Activated gamma-delta T cell treated with anti-CD3 and anti-CD28 coated beads, Interleukin-2, amount 50 U/mL, for 16 hours (primary cell): ENCODE data around the gene TKFC.

Experiments
- DNase-seq: peaks from one replicate; pipeline ENCODE4 v3.0.0-alpha.2; 2020; ENCODE audit warnings: low read depth

Gene TKFC, protein sequence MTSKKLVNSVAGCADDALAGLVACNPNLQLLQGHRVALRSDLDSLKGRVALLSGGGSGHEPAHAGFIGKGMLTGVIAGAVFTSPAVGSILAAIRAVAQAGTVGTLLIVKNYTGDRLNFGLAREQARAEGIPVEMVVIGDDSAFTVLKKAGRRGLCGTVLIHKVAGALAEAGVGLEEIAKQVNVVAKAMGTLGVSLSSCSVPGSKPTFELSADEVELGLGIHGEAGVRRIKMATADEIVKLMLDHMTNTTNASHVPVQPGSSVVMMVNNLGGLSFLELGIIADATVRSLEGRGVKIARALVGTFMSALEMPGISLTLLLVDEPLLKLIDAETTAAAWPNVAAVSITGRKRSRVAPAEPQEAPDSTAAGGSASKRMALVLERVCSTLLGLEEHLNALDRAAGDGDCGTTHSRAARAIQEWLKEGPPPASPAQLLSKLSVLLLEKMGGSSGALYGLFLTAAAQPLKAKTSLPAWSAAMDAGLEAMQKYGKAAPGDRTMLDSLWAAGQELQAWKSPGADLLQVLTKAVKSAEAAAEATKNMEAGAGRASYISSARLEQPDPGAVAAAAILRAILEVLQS

DNA sequence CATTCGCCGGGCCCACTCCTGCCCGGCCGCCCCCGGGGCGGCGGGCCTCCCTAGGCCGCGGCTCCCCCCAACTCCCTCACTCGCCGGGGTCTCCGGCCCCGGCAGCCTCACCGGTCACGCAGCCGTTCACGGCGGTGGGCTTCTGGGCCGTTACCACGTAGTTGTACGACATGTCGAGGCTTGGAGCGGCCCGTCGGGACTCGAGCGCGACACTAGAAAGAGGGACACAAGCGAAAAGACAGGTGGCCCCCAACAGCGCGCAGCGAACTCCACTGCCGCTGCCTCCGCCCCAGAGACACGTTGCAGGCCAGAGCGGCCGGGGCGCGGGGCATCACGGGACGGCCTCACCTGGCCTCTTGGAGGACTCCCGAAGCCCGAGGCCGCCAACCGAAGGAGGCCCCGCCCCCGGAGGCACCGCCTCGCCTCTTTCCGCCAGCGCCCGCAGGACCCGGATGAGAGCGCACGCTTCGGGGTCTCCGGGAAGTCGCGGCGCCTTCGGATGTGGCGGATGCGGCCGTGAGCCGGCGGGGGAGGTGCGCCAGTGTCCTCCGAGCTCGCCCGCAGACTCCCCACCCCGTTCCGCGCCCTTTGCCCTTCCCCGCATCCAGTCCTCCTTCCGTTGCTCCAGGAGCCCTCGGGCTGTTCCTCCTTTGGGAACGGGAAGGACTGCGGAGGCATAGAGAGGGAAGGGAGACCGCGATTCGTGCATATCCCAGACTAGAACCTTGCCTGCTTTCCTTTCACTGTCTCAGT lies at the start of gene TKFC, which contains the start of gene DDB1:
Gene TKFC, plus strand, starts transcription at position 432 of the 753 bp plus-strand sequence. CDS start 1,501 bp downstream, outside the sequence.
Gene DDB1, minus strand, starts transcription at position 309 of the 753 bp plus-strand sequence. Its CDS starts 137 bp downstream, at position 172.
- DNase-seq = peak; percentile 96

DNA sequence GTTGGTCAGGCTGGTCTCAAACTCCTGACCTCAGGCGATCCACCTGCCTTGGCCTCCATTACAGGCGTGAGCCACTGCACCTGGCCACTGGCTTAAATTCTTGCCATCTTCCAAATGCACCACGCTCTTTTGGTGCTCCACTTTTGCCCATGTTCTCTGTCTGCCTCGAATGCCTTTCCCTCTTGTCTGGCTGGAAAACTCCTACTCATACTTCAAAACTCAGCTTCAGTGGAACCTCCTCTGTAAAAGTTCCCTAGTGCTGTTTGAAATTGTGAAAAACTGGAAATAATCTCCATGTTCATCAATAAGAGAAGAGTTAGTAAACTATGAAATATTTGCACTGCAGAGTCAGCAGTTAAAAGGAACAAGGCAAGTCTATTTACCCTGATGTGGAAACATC lies 49.4 kb upstream of the TKFC start:
- DNase-seq = no peak

DNA sequence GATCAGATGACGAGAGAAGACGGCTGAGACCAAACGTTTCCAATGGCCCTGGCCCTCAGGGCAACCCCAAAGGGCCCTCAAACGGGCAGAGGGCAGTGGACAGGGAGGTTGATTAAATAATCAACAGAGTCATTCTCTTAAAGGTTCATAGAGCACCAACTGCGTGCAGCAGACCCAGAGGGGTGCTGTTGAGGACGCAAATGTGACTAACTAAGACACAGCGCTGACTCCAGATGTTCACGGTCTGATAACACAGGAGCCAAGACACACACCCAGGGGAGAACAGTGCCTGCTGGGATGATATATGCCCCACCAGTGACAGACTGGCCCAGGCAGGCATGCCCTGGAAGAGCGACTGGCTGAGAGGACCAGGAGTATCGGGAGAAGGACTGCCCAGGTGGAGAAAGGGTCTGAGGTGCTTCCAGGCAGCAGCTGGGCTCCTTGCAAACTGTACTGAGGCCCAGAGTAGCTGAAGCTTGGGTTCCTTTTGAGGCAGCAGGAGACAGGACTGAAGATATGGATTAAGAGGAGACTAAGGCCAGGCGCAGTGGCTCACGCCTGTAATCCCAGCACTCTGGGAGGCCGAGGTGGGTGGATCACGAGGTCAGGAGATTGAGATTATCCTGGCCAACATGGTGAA lies 45.6 kb upstream of the TKFC start:
- DNase-seq = no peak

DNA sequence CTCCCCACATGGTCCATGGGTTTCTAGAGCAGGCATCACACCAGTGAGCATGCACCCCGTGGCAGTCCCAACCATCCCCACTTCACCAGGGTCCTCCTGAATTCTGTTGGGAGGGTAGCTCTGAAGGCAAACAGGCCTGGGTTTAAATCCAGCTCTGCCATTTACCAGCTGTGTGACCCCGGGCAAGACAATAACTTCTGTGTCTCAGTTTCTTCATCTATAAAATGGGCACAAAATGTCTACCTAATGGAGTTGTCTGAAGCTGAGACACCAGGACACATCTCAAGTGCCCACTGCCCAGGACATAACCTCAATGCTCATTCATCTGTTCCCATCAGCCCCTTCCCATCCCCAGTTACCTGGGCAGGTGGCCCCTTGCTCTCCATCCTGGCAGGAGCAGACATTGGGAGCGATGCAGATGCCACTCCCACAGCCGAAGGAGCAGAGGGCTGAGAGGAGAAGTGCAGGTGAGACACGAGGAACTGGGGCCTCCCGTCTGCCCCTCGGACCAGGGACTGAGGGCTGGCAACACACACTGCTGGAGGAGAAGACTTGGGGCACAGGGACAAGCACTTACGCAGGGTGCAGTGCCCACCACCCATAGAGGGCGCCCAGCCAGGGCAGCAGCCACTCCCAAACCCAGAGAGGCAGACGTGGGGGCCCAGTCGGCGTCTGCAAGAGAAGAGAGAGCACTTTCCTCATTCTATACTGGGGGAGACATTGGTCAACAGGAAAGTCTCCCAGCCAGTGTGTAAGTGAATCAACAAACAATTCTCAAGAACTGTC lies 41.9 kb upstream of the TKFC start:
- no peak for DNase-seq

DNA sequence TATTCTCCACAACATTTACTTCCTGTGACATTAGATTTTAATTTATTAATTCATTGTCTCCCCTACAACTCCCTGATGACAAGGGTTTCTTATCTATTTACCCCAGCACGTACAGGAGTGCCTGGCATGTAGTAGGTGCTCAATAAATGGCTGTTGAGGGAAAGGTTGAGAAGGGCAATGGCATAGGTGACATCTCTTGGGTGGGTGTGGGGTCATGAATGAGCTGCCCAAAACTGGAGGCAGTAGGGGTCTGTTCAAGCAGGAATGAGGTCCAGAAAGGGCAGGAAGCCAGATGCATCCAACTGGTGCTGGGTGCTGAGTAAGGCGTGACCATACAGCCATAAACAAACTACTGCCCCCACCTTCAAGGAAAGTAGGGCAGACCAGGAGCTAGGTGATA lies 40.7 kb upstream of the TKFC start:
- no peak for DNase-seq

DNA sequence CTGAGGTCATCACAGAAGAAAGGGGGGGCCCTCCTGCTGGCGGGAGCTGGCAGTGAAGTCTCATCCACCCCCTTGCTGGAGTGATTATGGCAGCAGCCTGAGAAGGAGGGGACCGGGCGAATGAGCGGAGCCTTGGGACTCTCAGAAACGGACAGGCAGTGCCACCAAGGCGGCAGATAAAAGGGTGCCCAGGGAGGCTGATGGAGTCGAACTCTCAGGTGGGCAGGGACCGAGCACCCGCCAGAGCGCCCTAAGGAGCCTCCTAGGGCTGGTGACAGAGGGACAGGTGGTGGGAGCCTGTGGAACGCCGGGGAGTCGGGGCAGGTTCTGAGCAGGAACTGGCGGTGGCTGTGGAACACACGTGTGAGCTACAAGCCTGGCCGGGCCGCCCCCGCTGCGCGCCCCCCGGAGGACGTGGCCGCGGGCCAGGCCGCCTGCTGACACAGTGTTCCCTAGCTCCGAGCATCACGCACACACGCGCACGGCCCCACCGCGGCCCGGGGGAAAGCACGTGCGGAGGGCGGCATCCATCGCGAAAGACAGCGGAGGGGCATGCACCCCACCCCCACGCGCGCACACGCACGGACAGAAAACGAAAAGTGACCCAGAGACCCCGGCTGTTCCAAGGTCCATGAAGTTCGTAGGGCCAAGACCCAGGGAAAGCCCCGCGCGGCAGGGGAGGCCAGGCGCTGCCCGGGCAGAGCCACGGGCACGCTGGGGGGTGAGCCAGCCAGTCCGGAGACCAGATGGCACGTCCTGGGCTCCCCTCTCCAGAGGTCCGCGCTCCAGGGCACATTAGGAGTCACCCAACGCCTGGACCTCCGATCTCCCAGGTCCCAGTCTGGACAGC lies 38.9 kb upstream of the TKFC start:
- peak; percentile 17 for DNase-seq

DNA sequence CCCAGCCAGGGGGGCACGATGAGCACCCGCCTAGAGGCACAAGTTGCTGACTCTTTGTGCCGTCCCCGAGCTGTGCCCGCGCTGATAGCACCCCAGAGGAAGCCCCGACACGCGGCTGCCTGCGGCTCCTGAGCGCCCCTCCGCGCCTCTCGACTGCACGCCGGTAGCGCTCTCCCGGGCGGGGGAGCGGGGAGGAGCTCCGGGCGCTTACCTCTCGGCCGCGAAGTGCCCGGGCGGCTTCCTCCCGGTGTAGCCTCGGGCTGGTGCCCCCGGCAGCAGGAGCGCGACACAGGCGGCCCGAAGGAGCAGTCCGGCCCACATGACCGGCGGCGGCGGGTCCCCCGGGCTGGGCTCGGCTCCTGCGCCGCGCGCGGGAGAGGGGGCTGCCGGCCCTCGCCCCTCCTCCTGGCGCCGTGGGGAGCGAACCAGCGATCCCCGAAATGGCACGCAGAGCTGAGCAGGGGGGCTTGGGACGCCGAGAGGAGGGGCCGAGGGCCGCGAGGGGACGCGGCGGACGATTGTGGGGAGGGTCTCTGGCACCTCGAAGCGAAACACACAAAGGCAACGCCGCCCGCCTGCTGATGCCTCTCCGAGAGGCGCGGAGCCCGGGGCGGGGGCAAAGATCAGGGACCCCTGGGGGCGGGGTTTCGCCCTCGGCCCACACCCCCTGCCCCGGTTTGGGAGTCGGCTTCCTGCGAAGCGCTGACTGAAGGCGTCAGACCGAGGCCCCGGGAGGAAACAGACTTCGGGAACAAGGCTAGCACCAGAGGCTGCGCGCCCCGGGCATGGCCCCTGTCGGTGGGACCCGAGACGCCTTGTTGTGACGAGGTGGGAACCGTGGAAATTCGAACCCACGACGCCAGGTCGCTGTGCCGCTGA lies 38.1 kb upstream of the TKFC start, which contains the start of gene VWCE:
Gene VWCE, minus strand, starts transcription at position 600 of the 879 bp plus-strand sequence. Its CDS starts 279 bp downstream, at position 321.
- DNase-seq = peak; percentile 52

DNA sequence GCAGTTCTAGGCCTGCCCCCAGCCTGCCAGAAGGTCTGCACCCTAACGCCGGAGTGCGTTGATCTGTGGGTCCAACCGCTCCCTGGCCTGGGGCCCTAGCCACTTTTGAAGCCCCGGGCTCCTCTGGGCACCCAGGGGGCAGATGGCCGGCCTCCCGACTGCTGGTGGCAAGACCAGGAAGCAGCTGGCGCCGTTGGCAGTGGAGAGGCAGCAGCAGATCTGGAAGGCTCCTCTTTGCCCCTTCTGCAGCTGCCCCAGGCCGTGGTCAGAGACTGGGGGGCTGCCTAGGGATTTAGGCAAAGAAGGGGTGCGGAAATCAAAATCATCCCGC lies 37.5 kb upstream of the TKFC start:
- no peak for DNase-seq

DNA sequence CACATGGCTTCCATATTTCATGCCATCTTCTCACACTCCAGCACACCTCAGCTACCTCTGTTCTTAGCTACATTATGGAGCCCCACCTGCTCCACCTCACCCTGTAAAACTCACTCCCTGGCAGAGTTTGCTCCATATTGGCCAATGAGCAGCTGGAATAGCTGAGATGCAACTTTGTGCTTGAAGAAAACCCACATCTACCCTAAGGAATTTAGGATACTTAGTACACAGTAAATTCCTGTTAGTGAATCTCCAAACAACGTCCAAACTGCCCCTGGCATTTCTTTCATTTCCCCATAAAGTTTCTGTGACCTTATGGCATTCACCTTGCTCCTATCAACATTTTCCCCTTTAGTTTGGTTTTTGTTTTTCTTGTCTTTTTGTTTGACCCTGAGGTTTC lies 35.7 kb upstream of the TKFC start:
- DNase-seq = no peak

DNA sequence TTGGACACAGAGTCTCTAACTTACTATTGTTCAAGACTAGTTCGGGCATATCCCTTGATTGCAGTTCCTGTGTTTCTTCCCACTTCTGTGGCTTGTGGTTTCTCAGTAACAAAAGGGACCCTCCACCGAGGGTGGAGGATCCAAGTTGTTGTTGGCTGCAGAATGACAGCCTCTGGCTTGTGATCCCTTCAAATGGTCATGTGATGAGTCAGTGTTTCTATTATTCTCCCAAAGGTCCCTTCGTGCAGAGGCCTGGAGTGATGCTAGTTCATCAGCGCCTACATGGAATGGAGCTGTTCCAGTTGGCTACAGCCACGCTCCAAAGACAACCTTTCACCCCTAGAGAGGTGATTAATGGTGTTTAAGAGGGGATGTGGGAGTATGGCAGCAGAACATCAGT lies 35.3 kb upstream of the TKFC start:
- no peak for DNase-seq

DNA sequence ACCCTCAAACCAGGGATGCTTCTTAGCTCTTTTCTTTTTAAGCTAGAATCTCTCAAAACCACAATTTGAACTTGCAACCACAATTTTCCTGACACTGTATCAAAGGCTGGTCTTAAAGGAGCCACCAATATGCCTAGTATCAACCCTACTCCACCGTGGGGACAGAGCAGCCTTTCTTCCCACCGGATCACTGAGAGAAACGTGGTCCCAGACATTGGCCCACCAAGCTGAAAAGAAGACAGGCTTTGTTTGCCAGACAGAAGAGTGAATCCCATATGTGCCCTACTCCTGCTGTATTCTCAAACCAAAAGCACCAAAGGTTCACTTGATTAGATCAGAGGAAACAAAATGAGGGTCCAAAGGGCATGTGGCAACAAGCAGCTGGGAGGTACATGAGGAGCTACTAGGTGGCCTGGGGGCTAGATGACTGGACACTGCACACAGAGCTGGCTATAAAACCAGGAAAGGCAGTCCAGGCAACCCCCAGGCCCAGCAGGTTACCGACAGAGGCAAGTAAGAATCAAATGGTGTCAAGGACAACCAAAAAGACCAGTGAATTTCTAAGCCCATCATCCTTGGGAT lies 34.3 kb upstream of the TKFC start:
- DNase-seq = no peak

DNA sequence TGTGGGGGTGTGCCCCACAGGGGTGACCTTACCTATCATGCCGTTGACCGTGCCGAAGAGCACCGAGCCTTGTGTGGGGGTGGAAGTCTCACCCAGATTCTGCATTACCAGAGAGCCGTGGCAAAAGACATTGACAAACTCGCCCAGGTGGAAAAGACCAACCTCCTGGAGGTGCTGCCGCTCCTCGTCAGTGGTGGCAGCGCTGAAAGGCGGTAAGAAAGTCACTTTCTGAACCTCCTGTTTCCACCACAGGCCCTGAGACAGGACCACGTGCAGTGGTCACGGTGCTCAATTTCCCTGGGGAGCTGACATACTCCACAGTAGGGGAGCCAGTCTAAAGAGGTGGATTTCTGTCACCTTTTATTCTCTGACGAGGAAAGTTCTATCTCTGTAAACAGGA lies 30.5 kb upstream of the TKFC start:
- DNase-seq = no peak

DNA sequence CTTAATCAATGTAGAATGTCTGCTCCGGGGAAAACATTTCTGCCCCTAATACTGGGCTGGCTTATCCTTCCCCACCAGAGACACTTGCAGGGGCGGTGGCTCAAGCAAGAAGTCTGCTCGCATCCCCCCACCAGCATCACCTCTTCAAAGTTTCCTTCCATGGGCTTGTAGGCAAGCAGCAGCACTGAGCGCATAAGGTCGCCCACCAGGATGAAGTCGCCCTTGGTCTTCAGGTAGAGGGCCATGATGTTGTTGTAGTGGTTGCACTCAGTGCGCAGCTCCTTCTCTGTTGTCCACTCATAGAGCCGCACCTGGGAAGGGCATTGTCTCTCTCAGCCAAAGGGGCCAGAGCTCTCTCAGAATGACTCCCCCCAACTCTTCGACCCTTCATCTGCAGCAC lies 29.3 kb upstream of the TKFC start:
- no peak for DNase-seq

DNA sequence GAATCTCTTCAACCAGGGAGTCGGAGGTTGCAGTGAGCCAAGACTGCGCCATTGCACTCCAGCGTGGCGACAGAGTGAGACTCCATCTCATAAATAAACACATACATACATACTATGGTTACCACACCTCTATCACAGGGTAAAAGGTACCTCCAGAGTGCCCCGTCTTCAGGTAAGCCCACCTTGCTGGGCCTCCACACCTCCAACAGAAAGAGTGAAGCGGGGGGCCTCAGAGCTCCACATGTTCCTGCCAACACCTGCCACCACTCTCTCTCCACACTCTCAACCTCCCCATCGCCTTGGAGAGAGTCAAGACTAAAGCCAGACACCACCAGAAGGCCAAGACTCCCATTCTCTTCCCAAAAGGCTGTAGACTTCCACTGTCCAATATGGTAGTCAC lies 27.6 kb upstream of the TKFC start:
- DNase-seq = no peak

DNA sequence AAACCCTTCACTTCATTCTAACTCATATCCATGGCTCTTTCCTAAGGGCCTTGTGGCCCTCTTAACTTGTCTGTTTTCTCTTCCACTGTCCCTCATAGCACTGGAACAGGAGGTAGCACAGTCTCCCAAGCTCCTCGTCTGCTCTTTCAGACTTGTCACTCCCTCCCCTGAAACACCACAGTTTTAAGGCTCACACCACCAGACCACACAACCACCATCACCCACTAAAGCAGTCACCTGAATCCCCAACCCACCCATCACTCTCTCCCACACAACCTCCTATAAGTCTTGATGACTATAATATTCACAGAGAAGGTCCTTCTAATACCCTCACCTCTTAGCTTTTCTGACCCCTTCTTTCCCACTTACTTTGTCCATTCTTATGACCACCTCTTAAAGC lies 26.8 kb upstream of the TKFC start:
- no peak for DNase-seq

DNA sequence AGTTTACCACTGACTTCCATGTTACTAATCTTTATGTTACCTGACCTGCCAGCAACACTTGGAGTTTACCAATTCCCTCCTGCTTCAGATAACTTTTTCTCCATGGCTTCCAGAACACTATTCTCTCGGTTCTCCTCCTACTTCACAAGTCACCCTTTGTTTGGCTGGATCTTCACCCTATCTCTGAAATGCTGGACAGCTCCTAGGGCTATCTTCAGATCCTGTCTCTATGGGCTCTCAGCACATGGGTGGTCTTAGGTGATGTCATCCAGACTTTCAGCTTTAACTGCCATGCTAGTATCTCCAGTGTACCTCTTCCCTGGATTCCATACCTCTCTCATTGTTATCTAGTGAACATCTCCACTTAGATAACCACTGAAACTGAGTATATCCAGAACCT lies 25.7 kb upstream of the TKFC start:
- no peak for DNase-seq

DNA sequence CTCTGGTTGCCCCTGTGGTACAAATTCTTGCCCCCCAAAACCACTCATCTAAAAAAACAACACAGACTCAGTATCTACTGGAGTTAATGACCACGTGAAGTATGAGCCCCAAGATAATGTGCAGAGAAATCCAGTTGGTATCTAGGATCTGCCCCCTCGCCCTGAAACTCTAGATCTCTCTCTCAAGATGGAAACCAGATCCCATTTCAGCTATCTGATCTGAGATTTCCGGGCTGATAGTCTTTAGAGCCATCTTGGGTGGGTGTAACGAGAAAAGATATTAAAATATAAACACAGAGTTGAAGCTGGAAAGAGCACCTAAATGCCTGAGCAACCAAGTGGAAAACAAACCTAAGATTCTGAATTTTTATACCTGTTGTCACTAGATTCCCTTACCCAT lies 23.9 kb upstream of the TKFC start:
- DNase-seq = no peak

DNA sequence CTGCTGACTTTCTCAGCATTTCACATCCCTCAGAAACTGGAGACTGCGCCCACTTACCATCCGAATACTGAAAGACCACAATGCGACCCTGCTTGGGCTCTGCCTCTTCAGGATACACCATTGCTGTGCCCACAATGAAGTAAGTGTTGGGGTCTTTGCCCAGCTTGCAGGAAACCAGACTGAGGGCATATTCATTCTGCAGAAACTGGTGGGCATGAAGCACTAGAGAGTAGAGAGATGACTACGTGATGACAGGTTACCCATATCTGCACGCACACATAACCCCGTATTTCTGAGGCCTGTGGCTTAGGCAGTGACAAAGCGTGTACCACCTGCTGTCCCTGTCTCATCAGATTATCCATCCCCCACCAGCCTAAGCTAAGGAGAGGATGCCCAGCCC lies 23.3 kb upstream of the TKFC start:
- no peak for DNase-seq

DNA sequence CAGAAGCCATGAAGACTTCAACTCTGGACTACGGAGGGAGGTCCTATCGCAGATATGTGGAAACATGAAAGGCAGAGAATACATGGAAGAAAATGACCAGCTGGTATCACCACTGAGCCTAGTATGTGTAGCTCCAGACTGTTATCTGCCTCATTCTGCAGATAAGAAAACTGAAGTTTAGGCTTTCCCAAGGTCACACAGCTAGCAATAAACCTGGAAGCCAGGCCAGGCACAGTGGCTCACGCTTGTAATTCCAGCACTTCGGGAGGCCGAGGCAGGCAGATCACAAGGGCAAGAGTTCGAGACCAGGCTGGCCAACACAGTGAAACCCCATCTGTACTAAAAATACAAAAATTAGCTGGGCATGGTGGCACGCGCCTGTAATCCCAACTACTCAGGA lies 22.3 kb upstream of the TKFC start:
- no peak for DNase-seq
